H1 (cell line): ENCODE measurements around the gene NFIA. TPM values are rescaled to one million over a fixed set of nuclear protein-coding genes. Genes with fewer than 3 reads are reported as not detected.

Source experiments
- CTCF ChIA-PET: fragments of 300-600 bp; sonication (Branson Sonifier 250); formaldehyde crosslinking; loops from one replicate; lab custom pipeline; 2021; ENCODE audit not compliant: partially characterized antibody; lab: Charles Lee
- POLR2A ChIA-PET: fragments of 300-600 bp; sonication (Branson Sonifier 250); formaldehyde crosslinking; loops from one replicate; lab custom pipeline; 2021; ENCODE audit warnings: inconsistent platforms; ENCODE audit not compliant: partially characterized antibody; lab: Charles Lee
- DNase-seq, 2 experiments: peaks; one replicate each; pipeline versions ENCODE4 v3.0.0 to v3.0.0-alpha.2; 2010 to 2022; ENCODE audit warnings: low spot score in 2 of 2, low read depth in 1 of 2, mixed read lengths in 1 of 2
- FAIRE-seq: peaks from 2 replicates; lab custom pipeline; 2011; peaks lifted over from hg19 to GRCh38; lab: Jason Lieb, UNC
- H2AFZ ChIP-seq: 2 replicates; pipeline ENCODE4 v1.8.1; 2012; ENCODE audit warnings: low read length, inconsistent platforms
- H2AK5ac ChIP-seq: 2 replicates; pipeline ENCODE4 v1.6.1; 2013; ENCODE audit warnings: low read depth, low read length
- H2BK120ac ChIP-seq: replicated peaks from 2 replicates; pipeline ENCODE3; 2013; ENCODE audit warnings: low read depth, low read length, inconsistent platforms
- H2BK12ac ChIP-seq: 2 replicates; pipeline ENCODE4 v1.6.1; 2013; ENCODE audit warnings: low read depth, low read length
- H2BK15ac ChIP-seq: 2 replicates; pipeline ENCODE4 v1.6.1; 2013; ENCODE audit warnings: low read length
- H2BK20ac ChIP-seq: 2 replicates; pipeline ENCODE4 v1.6.1; 2013; ENCODE audit warnings: low read length
- H2BK5ac ChIP-seq: 2 replicates; pipeline ENCODE4 v1.6.1; 2013; ENCODE audit warnings: low read depth, low read length
- H3K14ac ChIP-seq: 2 replicates; pipeline ENCODE4 v1.6.1; 2013; ENCODE audit warnings: inconsistent platforms; ENCODE audit not compliant: insufficient read length
- H3K18ac ChIP-seq: 2 replicates; pipeline ENCODE4 v1.6.1; 2013; ENCODE audit warnings: low read length; ENCODE audit errors: extremely low read depth
- H3K23ac ChIP-seq: 2 replicates; pipeline ENCODE4 v1.6.1; 2013; ENCODE audit warnings: inconsistent platforms; ENCODE audit not compliant: insufficient read length
- H3K23me2 ChIP-seq: 2 replicates; pipeline ENCODE4 v1.6.1; 2013; ENCODE audit warnings: low read depth, low read length
- H3K27ac ChIP-seq: 2 replicates; pipeline ENCODE4 v1.6.1; 2011; ENCODE audit warnings: low read depth, low read length, inconsistent platforms
- H3K27me3 ChIP-seq, 4 experiments: replicated peaks in 1 of 4; 1 replicate in 1 of 4; 2 replicates in 3 of 4; pipeline versions ENCODE4 v1.6.1 to v1.8.1; 2011 to 2013; ENCODE audit warnings: low read length in 3 of 4, mild to moderate bottlenecking in 3 of 4, inconsistent platforms in 2 of 4, mixed read lengths in 2 of 4, moderate library complexity in 1 of 4; ENCODE audit not compliant: control insufficient read depth in 3 of 4, insufficient read depth in 3 of 4; ENCODE audit errors: extremely low read depth in 1 of 4
- H3K36me3 ChIP-seq, 4 experiments: 2 replicates each; pipeline versions ENCODE4 v1.6.1 to v1.8.1; 2011 to 2013; ENCODE audit warnings: mild to moderate bottlenecking in 4 of 4, low read length in 3 of 4, moderate library complexity in 2 of 4, control low read depth in 1 of 4, inconsistent platforms in 1 of 4; ENCODE audit not compliant: insufficient read depth in 4 of 4, control insufficient read depth in 2 of 4
- H3K4ac ChIP-seq: replicated peaks from 2 replicates; pipeline ENCODE3; 2013; ENCODE audit warnings: low read length, low read depth, mixed read lengths, inconsistent platforms; ENCODE audit not compliant: insufficient read length
- H3K4me1 ChIP-seq, 4 experiments: replicated peaks in 1 of 4; 1 replicate in 1 of 4; 2 replicates in 3 of 4; pipeline versions ENCODE4 v1.6.1 to v1.8.1; 2011 to 2013; ENCODE audit warnings: low read length in 3 of 4, inconsistent platforms in 2 of 4, mixed read lengths in 1 of 4; ENCODE audit not compliant: insufficient read depth in 4 of 4, control insufficient read depth in 3 of 4
- H3K4me2 ChIP-seq, 2 experiments: 2 replicates each; pipeline versions ENCODE4 v1.6.1 to v1.8.1; 2011 to 2013; ENCODE audit warnings: low read depth in 2 of 2, low read length in 2 of 2, control low read depth in 1 of 2, inconsistent platforms in 1 of 2, mild to moderate bottlenecking in 1 of 2; ENCODE audit not compliant: insufficient read depth in 1 of 2
- H3K4me3 ChIP-seq, 4 experiments: fragments of 200-600, 300-600 bp in 1 of 4; sonication (generic), shearing (Covaris generic), sonication (Bioruptor Twin) in 1 of 4; 2 replicates each; pipeline versions ENCODE4 v1.5.1 to v1.8.1; 2011 to 2016; ENCODE audit warnings: low read length in 4 of 4, low read depth in 3 of 4, control low read depth in 2 of 4, inconsistent platforms in 2 of 4, mild to moderate bottlenecking in 2 of 4, mixed read lengths in 1 of 4, moderate library complexity in 1 of 4; ENCODE audit not compliant: insufficient read depth in 2 of 4; ENCODE audit errors: extremely low read depth in 1 of 4
- H3K56ac ChIP-seq: replicated peaks from 2 replicates; pipeline ENCODE3; 2013; ENCODE audit warnings: low read depth, mild to moderate bottlenecking, mixed read lengths, low read length, inconsistent platforms; ENCODE audit not compliant: insufficient read length
- H3K79me1 ChIP-seq: 2 replicates; pipeline ENCODE4 v1.6.1; 2013; ENCODE audit warnings: low read depth, low read length, control low read depth
- H3K79me2 ChIP-seq, 2 experiments: 2 replicates each; pipeline versions ENCODE4 v1.6.1 to v1.8.1; 2012 to 2013; ENCODE audit warnings: low read length in 2 of 2, mild to moderate bottlenecking in 2 of 2, inconsistent platforms in 1 of 2; ENCODE audit not compliant: insufficient read depth in 2 of 2, control insufficient read depth in 1 of 2
- H3K9ac ChIP-seq, 4 experiments: replicated peaks in 1 of 4; 1 replicate in 1 of 4; 2 replicates in 3 of 4; pipeline versions ENCODE4 v1.6.1 to v1.8.1; 2011 to 2013; ENCODE audit warnings: low read depth in 3 of 4, low read length in 3 of 4, control low read depth in 2 of 4, mild to moderate bottlenecking in 2 of 4, moderate library complexity in 2 of 4, inconsistent platforms in 1 of 4; ENCODE audit errors: extremely low read depth in 1 of 4
- H3K9me3 ChIP-seq, 2 experiments: 2 replicates each; pipeline versions ENCODE4 v1.6.1 to v1.8.1; 2012 to 2013; ENCODE audit warnings: mild to moderate bottlenecking in 2 of 2, moderate library complexity in 2 of 2, control low read depth in 1 of 2, inconsistent platforms in 1 of 2, low read depth in 1 of 2, low read length in 1 of 2, mixed read lengths in 1 of 2; ENCODE audit not compliant: insufficient read depth in 2 of 2
- H4K20me1 ChIP-seq, 2 experiments: replicated peaks in 1 of 2; 2 replicates each; pipeline versions ENCODE3 to v1.8.1; 2011 to 2013; ENCODE audit warnings: inconsistent platforms in 2 of 2, low read length in 2 of 2, mild to moderate bottlenecking in 1 of 2; ENCODE audit not compliant: insufficient read depth in 2 of 2, control insufficient read depth in 1 of 2
- H4K5ac ChIP-seq: 2 replicates; pipeline ENCODE4 v1.6.1; 2013; ENCODE audit warnings: low read length, low read depth, mixed read lengths, inconsistent platforms; ENCODE audit not compliant: insufficient read length
- H4K8ac ChIP-seq: 2 replicates; pipeline ENCODE4 v1.8.0; 2013; ENCODE audit warnings: mild to moderate bottlenecking, moderate library complexity, low read length, inconsistent platforms; ENCODE audit not compliant: insufficient read depth; ENCODE audit errors: extremely low read depth
- H4K91ac ChIP-seq: replicated peaks from 2 replicates; pipeline ENCODE3; 2013; ENCODE audit warnings: low read length, mixed read lengths, inconsistent platforms; ENCODE audit not compliant: insufficient read length
- ASH2L ChIP-seq: fragments of 200-600, 300-600 bp; sonication (generic); IDR thresholded peaks from one replicate; pipeline ENCODE4 v1.7.1; 2017; ENCODE audit warnings: low read length
- BACH1 ChIP-seq: IDR thresholded peaks from 2 replicates; pipeline ENCODE4 v1.6.1; 2012; ENCODE audit warnings: low read length, improper control_type of control experiment
- GABPA ChIP-seq: IDR thresholded peaks from 2 replicates; pipeline ENCODE4 v1.6.1; 2011; ENCODE audit warnings: mild to moderate bottlenecking, low read length, moderate library complexity, borderline replicate concordance; ENCODE audit not compliant: insufficient read depth
- GTF2F1 ChIP-seq: IDR thresholded peaks from 2 replicates; pipeline ENCODE4 v1.6.1; 2012; ENCODE audit warnings: low read depth, low read length, improper control_type of control experiment, borderline replicate concordance
- KDM5A ChIP-seq: fragments of 200-600 bp; IDR thresholded peaks from 2 replicates; pipeline ENCODE4 v1.7.1; 2012; ENCODE audit warnings: mild to moderate bottlenecking, low read length, inconsistent platforms, mixed read lengths
- SIRT6 ChIP-seq: IDR thresholded peaks from one replicate; pipeline ENCODE4 v1.7.1; 2012; ENCODE audit warnings: low read length, inconsistent platforms
- TAF7 ChIP-seq: optimal IDR thresholded peaks from 2 replicates; pipeline ENCODE3; 2011; ENCODE audit warnings: low read depth, mild to moderate bottlenecking, inconsistent platforms, low read length, moderate library complexity, borderline replicate concordance
- WGBS, 2 experiments: shearing (Covaris generic) in 1 of 2; methylation state at CpG; one replicate each; pipeline versions ENCODE4 v1.1.6 to v1.1.7; 2013 to 2015; ENCODE audit warnings: low lambda C conversion rate in 2 of 2, mixed read lengths in 2 of 2, inconsistent platforms in 1 of 2, low coverage in 1 of 2, missing lambda C conversion rate in 1 of 2; ENCODE audit not compliant: insufficient replicate concordance in 2 of 2, insufficient coverage in 1 of 2, insufficient read length in 1 of 2; ENCODE audit errors: extremely low coverage in 1 of 2, missing lambda C conversion rate in 1 of 2; 5-methylcytosine and 5-hydroxymethylcytosine counted together
- polyA plus RNA-seq, 7 experiments: library from polyadenylated mRNA; depleted of rRNA in 3 of 7; stranded (reverse) in 5 of 7; unstranded in 2 of 7; fragments of >200 nt in 5 of 7; fragments of 200-250 nt in 2 of 7; gene quantifications; 1 replicate in 5 of 7; 2 replicates in 1 of 7; 4 replicates in 1 of 7; pipeline versions ENCODE4 v1.2.1 to v1.2.3, GENCODE V29; 2011 to 2013; ENCODE audit warnings: missing spikeins in 2 of 7, mixed read lengths in 2 of 7
- total RNA-seq: library from RNA; stranded (reverse); fragmentation: NEBNext Ultra II Directional; extraction: Animal tissue kit (Norgen Biotek cat#: 25700); gene quantifications from 2 replicates; pipeline ENCODE4 v1.2.1, GENCODE V29; 2021
- TF ChIP-seq, protein P1 (sequence below): IDR thresholded peaks from 2 replicates; pipeline ENCODE4 v1.6.1; 2012; ENCODE audit warnings: low read length, inconsistent platforms

The NFIA gene
- total and polyA plus RNA-seq, 2 of the 8 experiments (the other 6 are each of a cell fraction or from before 2014, with no cell fraction given) = 1.8 to 2.3 TPM

DNA sequence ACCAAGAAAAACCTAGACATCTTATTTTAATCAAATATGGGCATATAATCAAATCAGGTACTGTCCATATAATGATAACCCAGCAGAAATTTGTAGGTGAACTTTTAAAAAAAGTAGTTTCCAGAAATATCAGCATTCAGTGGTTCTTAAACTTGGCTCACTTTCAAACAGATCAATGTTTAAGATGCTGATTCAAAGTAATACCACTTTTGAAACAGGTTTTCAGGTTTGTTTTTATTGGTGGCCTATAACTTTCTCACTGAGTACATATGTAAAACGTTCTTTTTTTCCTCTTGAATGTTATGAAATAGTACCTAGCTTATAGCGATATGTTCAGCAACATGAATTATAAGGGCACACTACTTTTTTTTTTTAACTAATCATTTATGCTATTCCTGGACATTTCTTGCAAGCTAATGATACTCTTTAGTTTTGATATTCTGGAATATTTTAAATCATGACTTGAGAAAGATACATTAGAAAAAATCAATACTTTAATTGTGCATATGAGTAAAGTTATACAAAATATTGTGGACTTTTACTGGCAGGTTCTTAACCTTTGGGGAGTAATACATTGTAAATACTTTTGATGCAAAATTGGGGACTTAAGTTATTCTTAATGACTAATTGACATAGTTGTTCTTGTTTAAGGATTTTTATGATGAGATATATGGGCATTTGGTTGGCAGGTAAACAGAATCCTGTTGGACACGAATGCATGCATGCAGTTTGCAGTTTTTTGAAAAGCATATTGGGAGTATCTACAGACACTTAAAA is 3.0 kb downstream of the NFIA start:
- peaks cover 0 to 1% of the 10 kb centered on the region in 2 experiments for H4K20me1 ChIP-seq
- no peak for DNase-seq
- H2BK120ac ChIP-seq = no peak overlapping the region
- no peak overlapping the region for H4K8ac ChIP-seq
- H3K14ac ChIP-seq = no peak overlapping the region
- H3K23me2 ChIP-seq = peaks cover 13% of the 10 kb centered on the region
- no peaks in the 10 kb centered on the region for H3K79me2 ChIP-seq
- CTCF ChIA-PET = interaction anchor here (0.5 to 0.6 kb wide), 2 partner anchors 34 to 39 kb away, joined by 3 to 4 read pairs; no protein-coding TSS in a partner anchor
- H3K27ac ChIP-seq = no peak overlapping the region
- H3K4me1 ChIP-seq = peaks cover 5 to 12% (median 10%) of the 10 kb centered on the region in 4 experiments; a peak in 5 of 7 replicates
- H2AFZ ChIP-seq = no peak overlapping the region
- no peak overlapping the region for H2BK12ac ChIP-seq
- POLR2A ChIA-PET = no interaction called here
- H4K91ac ChIP-seq = no peak overlapping the region
- peaks cover 19 to 46% (median 29%) of the 10 kb centered on the region in 4 experiments for H3K27me3 ChIP-seq
- H2AK5ac ChIP-seq = no peak overlapping the region
- no peak overlapping the region for H3K18ac ChIP-seq
- H4K5ac ChIP-seq = no peak overlapping the region
- no peaks in the 10 kb centered on the region for H3K9me3 ChIP-seq
- H2BK5ac ChIP-seq = no peak overlapping the region
- no peaks in the 10 kb centered on the region; the same call in 1 of the 2 replicates for H3K79me1 ChIP-seq
- no peak overlapping the region for H3K9ac ChIP-seq
- no peak overlapping the region for H3K4ac ChIP-seq
- no peak overlapping the region for H3K4me2 ChIP-seq
- H2BK15ac ChIP-seq = no peak overlapping the region
- TF ChIP-seq GTF2F1 (no peak), SIRT6 (no peak), KDM5A (no peak), GABPA (no peak), TAF7 (no peak), BACH1 (no peak), ASH2L (no peak)
- TF ChIP-seq, protein P1, sequence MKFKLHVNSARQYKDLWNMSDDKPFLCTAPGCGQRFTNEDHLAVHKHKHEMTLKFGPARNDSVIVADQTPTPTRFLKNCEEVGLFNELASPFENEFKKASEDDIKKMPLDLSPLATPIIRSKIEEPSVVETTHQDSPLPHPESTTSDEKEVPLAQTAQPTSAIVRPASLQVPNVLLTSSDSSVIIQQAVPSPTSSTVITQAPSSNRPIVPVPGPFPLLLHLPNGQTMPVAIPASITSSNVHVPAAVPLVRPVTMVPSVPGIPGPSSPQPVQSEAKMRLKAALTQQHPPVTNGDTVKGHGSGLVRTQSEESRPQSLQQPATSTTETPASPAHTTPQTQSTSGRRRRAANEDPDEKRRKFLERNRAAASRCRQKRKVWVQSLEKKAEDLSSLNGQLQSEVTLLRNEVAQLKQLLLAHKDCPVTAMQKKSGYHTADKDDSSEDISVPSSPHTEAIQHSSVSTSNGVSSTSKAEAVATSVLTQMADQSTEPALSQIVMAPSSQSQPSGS = no peak
- FAIRE-seq = no peak
- 74% methylated on average over 3 of the region's 3 CpGs; no CpG with 5 or more reads in 1 of the 2 experiments for WGBS, 2 experiments
- H3K36me3 ChIP-seq = peaks cover 0 to 4% (median 0%) of the 10 kb centered on the region in 4 experiments; a peak in 1 of 8 replicates
- no peak overlapping the region for H3K4me3 ChIP-seq
- H3K23ac ChIP-seq = no peak overlapping the region
- H3K56ac ChIP-seq = no peak overlapping the region
- H2BK20ac ChIP-seq = no peak overlapping the region
